ENCODE measurements around the gene TDRD9.
"Not testable (repeated sequence)": the region's sequence is repeated elsewhere in the genome, so short reads cannot be mapped to it uniquely, and the experiment has no call there.

The TDRD9 gene

GRCh38 chr14:103930051-103930604 is 1.9 kb downstream of the TDRD9 start:
- DNase-seq: no peak

- no peak for DNase-seq
These were observed 3.2 kb downstream of the TDRD9 start for GRCh38 chr14:103931422-103931821.

- no peak for DNase-seq
These were observed 4.7 kb downstream of the TDRD9 start for GRCh38 chr14:103932791-103933490.

DNA sequence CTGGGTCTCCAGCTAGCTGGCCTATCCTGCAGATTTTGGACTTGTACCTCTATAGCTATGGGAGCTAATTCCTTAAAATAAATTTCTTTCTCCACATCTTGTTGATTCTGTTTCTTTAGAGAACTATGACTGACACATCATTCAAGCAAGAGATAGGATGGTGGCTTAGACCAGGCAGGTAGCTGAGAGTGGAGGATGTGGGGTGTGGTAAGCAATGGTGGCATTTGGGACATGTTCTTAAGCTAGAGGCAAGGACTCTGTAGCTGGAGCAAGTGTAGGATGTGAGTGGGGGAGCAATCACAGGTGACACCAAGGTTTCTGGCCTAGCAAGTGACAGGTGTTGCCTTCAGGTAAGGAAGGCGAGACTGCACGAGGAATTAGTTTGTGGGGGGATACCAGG is 6.8 kb downstream of the TDRD9 start:
- no peak for DNase-seq

DNA sequence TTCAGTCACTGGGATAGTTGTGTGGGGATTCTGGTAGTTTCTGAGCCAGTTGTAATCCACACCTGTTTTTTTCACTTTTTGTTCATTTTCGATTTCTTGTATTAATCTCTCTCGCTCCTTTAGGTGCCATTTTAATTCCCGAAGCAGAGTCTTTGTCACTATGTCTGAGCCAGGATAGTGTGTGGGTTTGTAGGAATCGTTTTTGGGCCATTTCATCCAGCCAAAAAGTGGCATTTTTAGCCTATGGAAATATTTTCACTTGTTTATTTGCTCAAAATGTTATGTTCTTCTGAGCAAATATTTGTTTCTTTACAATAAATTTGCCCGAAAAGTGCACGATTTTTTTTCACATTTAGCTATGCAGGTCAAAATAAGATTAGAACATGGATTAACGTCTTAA is 13.2 kb downstream of the TDRD9 start:
- DNase-seq: no peak

DNA sequence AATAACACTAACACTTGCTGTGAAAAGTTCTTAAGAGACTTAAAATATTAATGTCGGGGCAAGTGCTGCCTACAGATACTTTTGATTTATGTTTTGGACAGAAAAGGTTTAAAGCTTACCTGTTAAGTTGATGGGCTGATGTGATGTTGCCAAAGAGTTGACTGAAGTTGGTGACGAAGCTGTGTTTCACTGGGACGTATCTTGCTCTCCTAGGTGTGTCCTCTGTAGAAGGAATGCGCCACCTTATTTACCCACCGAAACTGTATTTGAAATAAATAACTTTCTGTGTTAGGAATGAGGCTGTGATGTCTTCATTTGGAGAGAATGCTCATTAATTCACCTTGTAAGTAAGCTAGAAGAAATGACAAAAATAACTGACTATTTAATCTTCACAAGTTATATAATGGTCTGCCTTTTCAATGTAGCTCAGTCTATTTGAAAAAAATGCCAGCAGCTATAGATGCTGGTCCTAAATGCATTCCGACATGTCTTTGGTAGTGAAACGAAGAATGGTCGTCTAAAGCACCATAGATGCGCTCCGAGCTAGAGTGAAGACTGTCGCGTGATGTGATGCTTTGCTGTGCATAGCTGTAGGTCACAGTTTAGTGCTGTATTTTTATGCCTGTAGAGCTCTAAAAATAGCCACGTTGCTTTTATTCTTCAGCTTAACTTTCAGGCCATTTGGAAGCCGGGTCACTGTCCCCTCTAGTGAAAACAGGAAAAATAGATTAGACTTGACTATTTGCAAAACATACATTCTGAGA is 13.9 kb downstream of the TDRD9 start, which contains the start of gene RD3L:
Gene RD3L, minus strand, starts transcription at position 557 of the 764 bp plus-strand sequence. CDS start 834 bp downstream, outside the sequence.
- DNase-seq: no peak

DNA sequence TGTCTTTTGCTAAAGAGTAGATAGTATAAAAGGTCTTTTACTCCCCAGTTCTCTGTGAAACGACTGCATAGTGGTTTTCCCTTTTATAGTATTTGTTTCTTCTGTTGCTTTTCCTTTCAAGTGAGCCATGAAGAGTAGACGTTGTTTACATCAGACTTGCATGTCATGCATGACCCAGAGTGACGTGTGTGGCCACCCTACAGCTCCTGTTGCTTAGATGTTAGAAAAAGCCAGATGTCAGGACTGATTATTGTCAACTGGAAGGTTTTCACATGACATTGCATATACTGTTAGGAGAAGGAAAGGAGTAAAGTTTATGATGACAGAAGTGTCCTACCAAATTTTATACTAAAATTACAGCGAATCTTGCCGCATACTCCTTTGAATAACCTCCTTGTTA is 15.4 kb downstream of the TDRD9 start:
- no peak for DNase-seq

DNA sequence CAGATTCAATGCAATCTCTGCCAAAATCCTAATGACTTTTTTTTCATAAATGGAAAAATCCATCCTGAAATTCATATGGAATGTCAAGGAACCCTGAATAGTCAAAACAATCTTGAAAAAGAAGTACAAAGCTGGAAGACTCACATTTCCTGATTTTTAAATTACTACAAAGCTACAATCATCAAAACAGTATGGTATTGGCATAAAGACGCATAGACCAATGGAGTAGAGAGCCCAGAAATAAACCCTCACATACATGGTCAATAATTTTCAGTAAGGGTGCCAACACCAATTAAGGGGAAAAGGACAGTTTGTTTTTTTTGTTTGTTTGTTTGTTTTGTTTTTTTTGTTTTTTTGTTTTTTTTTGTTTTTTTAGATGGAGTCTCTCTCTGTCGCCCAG is 18.7 kb downstream of the TDRD9 start:
- DNase-seq: no peak

- no peak for DNase-seq
These were observed 20.2 kb downstream of the TDRD9 start for GRCh38 chr14:103948442-103948841.

DNA sequence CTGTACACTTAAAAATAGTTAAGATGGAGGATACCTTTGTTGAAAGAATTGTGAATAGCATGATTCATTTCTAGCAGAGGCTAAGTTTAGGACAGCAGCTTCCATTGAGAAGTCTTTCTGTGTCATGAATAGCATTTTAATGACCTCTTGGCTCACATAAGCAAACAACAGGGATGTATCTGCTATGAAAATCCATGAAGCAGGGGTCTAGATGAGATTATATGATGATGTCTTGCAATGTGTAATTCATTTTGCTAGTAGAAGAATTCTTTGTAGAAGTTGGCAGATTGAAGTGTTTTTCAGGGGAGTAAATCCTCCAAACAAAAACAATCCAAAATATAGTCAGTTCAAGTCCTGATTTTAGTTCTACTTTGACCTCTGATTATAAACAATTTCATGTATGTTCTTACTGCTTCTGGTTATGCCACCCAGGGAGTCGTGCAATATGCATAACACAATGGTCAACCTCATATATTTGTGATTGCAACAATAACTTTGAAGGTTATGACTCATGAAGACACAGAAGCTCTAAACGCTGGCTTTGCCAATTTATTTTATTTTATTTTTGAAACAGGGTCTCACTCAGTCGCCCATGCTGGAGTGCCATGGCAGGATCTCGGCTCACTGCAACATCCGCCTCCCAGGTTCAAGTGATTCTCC is 21.0 kb downstream of the TDRD9 start:
- DNase-seq: no peak

- no peak for DNase-seq
These were observed 32.3 kb downstream of the TDRD9 start for GRCh38 chr14:103960457-103961055.

DNA sequence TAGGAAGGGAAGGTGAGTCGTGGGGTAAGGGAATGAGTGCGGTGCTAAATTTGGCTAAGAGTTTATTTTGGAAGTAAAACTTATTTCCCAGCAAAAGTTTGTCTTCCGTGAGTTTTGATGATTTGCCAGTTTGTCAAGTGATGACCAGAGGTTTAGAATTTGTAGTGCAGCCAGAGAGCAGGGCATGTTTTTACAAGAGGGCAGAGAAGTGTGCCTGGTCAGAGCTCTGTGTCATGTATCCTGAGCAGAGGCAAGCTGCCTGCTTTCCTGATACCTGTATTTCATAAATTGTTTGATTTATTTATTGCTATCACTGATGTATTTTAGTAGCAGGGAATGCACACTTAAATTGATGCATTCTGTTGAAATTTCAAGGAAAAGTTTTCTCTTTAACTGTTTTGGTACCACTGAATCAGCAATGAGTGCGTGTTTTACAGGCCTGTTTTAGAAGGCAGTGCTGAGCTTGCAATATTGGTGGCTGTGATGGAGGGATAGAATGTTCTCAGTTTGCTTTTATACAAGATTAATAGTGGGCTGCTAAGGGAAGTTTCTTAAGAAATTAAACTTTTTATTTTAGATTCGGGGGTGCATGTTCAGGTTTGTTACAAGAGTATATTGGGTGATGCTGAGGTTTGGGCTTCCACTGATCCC is 33.8 kb downstream of the TDRD9 start:
- no peak for DNase-seq

DNA sequence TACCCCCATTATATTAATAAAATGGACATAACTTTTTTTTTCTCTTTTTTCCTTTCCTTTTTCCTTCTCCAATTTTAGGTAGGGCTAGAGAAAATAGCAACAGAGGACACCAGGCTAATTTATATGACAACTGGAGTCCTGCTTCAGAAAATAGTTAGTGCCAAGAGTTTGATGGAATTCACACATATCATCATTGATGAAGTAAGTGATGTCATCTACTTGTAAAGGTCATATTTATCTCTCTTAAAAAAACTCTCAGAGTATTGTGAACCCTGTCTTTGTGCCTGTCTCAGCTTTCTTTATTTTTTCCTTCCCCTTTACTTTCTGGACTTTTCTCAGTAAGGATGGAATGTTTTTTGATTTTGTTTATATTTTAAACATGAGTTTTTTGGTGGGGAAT is 38.4 kb downstream of the TDRD9 start:
- DNase-seq: no peak

GRCh38 chr14:103969961-103970360 is 41.7 kb downstream of the TDRD9 start:
- DNase-seq: no peak

DNA sequence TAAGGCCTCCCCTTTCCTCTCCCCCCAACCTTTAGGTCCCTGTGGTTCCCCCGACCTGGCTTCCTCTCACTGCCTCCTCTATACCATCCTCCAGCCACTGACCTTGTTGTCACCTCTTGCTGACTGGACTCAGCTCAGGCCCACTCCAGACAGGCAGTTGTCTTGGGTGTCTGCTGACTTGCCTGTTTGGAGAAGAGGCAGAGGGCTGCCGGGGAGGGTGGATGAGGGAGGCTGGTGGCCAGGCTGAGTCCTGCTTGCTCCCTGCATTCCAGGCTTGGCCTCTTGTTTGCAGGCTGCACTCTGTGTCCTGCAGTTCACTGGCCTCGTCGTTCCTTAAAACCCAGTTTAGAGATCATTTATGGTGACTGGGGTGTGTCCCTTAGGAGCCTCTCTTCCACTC is 45.1 kb downstream of the TDRD9 start:
- DNase-seq: no peak

GRCh38 chr14:103974575-103974974 is 46.3 kb downstream of the TDRD9 start:
- DNase-seq: no peak

DNA sequence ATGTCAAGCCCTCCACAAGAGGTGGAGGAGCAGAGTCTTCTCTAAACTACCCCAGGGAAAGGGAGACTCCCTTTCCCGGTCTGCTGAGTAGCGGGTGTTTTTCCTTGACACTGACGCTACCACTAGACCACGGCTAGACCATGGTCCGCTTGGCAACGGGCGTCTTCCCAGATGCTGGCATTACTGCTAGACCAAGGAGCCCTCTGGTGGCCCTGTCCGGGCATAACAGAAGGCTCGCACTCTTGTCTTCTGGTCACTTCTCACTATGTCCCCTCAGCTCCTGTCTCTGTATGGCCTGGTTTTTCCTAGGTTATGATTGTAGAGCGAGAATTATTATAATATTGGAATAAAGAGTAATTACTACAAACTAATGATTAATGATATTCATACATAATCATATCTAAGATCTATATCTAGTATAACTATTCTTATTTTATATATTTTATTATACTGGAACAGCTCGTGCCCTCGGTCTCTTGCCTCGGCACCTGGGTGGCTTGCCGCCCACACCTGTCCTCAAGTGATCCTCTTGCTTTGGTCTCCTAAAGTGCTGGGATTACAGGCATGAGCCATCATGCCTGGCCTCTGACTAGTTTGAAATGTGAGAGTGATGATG is 52.5 kb downstream of the TDRD9 start:
- not testable (repeated sequence) for DNase-seq

GRCh38 chr14:103984196-103984595 is 55.9 kb downstream of the TDRD9 start:
- no peak for DNase-seq

- no peak for DNase-seq
These were observed 60.8 kb downstream of the TDRD9 start for GRCh38 chr14:103989034-103989433.

DNA sequence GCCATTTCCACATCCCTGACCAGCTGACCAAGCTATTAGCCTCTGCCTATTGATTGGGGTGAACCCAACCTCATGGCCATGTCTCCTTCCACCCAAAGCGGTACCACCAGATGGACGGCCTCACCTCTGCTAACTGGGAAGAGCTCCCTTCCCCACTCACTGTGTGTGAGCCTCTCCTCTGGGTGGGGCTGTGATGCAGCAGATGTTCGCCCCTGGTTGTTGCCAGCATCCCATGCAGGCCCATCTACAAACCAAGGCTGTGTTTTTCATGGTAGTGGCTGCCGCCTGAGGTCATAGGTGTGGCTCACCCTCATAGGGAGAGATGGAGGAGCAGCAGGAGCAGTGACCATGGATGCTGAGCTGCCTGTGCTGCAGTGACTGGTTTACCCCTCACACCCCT is 61.7 kb downstream of the TDRD9 start:
- DNase-seq: no peak

GRCh38 chr14:103994535-103995184 is 66.4 kb downstream of the TDRD9 start:
- DNase-seq: no peak

GRCh38 chr14:103995876-103996275 is 67.6 kb downstream of the TDRD9 start:
- DNase-seq: no peak
